Muscle of arm (tissue), 12 donors: Measurements from ENCODE around the gene CCNL1. TPM values are rescaled to one million over a fixed set of nuclear protein-coding genes. Genes with fewer than 3 reads are reported as not detected.

Experiments used
- DNase-seq: peaks from one replicate; pipeline ENCODE4 v3.0.0-alpha.2; 2013
- polyA plus RNA-seq, 12 donors: library from polyadenylated mRNA; unstranded; fragments of 120-200 nt; gene quantifications; one replicate each; pipeline ENCODE4 v1.2.1, GENCODE V29; 2013; ENCODE audit not compliant: insufficient read length in 12 of 12

Gene CCNL1
- polyA plus RNA-seq, 12 donors = 60.2 to 188 (median 97.6) TPM; not detected in 1

- DNase-seq = no peak
Observed at GRCh38 chr3:157149136-157149696, 10.7 kb downstream of the CCNL1 start.

- no peak for DNase-seq
Observed at GRCh38 chr3:157148196-157148889, 11.6 kb downstream of the CCNL1 start.

- DNase-seq = no peak
Observed at GRCh38 chr3:157147099-157147803, 12.7 kb downstream of the CCNL1 start.

GRCh38 chr3:157145606-157146322 is 14.2 kb downstream of the CCNL1 start:
- DNase-seq = no peak

GRCh38 chr3:157142315-157142714 is 17.6 kb downstream of the CCNL1 start:
- DNase-seq = no peak

- no peak for DNase-seq
Observed at GRCh38 chr3:157139938-157140534, 19.9 kb downstream of the CCNL1 start.

GRCh38 chr3:157136647-157137387 is 23.1 kb downstream of the CCNL1 start:
- no peak for DNase-seq

GRCh38 chr3:157135671-157136396 is 24.1 kb downstream of the CCNL1 start:
- no peak for DNase-seq

GRCh38 chr3:157134620-157135191 is 25.2 kb downstream of the CCNL1 start:
- no peak for DNase-seq

GRCh38 chr3:157133434-157134320 is 26.3 kb downstream of the CCNL1 start:
- no peak for DNase-seq

- no peak for DNase-seq
Observed at GRCh38 chr3:157132936-157133335, 27.0 kb downstream of the CCNL1 start.

GRCh38 chr3:157132341-157132740 is 27.6 kb downstream of the CCNL1 start:
- DNase-seq = no peak

GRCh38 chr3:157131861-157132260 is 28.1 kb downstream of the CCNL1 start:
- no peak for DNase-seq

- no peak for DNase-seq
Observed at GRCh38 chr3:157130467-157131251, 29.3 kb downstream of the CCNL1 start.

- no peak for DNase-seq
Observed at GRCh38 chr3:157129803-157130466, 30.0 kb downstream of the CCNL1 start.

GRCh38 chr3:157128771-157129681 is 30.9 kb downstream of the CCNL1 start:
- DNase-seq = no peak
